UCSD-AML1 (cell line): ENCODE measurements around the gene RAD51B.
"Not testable (repeated sequence)": the region's sequence is repeated elsewhere in the genome, so short reads cannot be mapped to it uniquely, and the experiment has no call there.

Experiments used
- DNase-seq: peaks from one replicate; lab custom pipeline; 2025; ENCODE audit not compliant: unreplicated experiment; lab: John Stamatoyannopoulos, UW

RAD51B gene

GRCh38 chr14:67977434-67978034 lies 158.0 kb downstream of the RAD51B start:
- DNase-seq = no peak

DNA sequence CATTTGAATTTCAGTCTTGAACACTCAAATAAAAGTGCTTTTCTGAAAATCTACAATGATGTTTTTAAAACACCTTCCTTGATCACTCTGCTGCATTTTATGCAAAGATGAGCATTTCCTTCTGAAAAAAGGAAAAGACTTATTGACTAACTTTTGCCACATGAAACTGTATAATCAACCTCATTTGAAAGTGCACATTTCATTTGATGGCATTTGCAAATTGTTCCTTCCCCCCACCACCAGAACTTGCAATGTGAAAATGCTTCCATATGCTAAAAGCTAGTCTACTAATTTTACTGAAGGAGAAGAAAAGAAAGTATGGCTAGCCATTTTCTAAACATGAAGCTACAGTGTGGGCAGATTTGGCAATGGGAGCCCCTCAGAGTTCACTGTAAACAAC lies 159.2 kb downstream of the RAD51B start:
- no peak for DNase-seq

DNA sequence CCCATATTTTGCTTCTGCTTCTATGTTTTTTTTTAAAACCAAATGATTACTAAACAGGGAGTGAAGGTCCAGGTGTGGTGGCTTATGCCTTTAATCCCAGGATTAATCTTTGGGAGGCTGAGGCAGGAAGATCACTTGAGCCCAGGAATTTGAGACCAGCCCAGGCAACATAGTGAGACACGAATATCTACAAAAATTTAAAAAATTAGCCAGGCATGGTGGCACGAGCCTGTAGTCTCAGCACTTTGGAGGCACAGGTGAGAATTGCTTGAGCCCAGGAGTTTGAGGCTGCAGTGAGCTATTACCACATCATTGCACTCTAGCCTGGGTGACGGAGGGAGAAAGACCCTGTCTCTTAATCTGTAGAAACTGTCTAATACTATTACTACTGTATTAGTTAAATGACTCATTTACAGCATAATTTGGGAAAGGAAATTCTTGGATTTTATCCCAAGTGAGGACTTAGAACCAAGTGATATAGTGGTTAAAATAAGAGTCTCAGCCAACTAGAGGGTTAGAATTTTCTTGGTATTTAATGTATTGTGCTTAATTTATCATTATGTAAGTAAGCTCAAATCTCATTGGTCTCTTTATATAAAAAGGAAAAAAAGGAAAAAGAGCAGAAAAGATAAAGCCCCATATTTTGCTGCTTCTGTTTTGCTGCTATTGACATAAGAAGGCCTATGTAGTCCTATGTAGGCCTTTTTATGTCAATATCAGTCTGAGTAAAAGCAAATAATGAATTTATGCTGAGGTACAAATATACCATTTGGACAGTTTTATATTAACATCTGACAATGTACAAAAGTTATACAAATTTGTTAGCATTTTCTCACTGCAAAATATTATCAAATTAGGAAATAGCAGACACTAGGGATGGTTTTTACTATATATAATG lies 163.4 kb downstream of the RAD51B start:
- DNase-seq = no peak

DNA sequence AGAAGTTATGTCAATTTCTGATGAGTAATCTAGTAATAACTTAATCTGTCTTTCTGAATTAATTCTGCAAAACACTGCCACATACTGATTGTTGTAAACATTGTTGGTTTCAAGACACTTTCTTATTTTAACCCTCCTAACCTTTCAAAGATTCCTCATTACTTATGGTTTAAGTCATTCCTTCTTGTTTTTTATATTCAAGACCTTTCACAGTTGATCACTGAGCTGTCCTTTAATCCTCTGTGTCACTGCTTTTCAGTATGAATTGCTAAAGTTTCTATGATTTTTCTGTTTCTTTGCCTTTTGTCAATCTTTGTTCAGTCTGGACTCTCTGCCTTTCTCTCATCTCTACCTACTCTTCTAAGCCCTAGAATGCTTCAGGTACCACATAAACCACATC lies 164.7 kb downstream of the RAD51B start:
- no peak for DNase-seq

GRCh38 chr14:67986131-67986841 lies 166.7 kb downstream of the RAD51B start:
- no peak for DNase-seq

DNA sequence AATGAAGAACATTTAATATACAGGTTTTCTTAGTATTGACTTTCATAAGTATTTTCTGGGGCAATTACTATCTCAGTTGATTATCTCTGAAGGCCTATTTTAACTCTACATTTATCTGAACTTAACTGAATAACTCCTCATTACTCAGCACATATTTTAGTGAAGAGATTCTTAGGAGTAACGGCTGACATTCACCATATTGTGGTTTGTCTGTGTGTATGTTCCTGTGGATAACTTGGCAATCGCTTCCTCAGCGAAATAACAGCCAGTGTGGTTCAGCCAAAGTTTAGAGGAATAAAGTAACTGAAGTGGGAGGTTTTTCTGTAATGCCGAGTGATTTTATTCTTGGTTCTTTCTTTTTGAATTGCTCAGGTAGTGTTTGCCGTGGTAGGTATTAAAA lies 168.0 kb downstream of the RAD51B start:
- DNase-seq = peak; percentile 8

- not testable (repeated sequence) for DNase-seq
Observed at GRCh38 chr14:67988210-67988609, 168.6 kb downstream of the RAD51B start.

- DNase-seq = no peak
Observed at GRCh38 chr14:67990576-67990975, 171.0 kb downstream of the RAD51B start.

GRCh38 chr14:67994531-67994930 lies 175.0 kb downstream of the RAD51B start:
- no peak for DNase-seq

DNA sequence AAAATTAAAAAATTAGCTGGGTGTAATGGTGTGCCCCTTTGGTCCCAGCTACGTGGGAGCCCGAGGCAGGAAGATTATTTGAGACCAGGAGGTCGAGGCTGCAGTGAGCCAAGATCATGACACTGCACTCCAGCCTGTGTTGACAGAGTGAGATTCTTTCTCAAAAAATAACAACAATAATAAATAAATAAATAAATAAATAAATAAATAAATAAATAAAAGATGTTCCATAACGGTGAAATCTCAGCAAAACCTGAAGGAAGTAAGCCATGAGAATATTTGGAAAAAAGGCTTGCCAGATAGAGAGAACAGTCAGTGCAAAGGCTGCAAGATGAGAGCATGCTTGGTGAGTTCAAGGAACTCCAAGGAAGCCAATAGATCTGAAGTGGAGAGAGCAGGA lies 176.7 kb downstream of the RAD51B start:
- no peak for DNase-seq

GRCh38 chr14:67998834-67999233 lies 179.3 kb downstream of the RAD51B start:
- no peak for DNase-seq

DNA sequence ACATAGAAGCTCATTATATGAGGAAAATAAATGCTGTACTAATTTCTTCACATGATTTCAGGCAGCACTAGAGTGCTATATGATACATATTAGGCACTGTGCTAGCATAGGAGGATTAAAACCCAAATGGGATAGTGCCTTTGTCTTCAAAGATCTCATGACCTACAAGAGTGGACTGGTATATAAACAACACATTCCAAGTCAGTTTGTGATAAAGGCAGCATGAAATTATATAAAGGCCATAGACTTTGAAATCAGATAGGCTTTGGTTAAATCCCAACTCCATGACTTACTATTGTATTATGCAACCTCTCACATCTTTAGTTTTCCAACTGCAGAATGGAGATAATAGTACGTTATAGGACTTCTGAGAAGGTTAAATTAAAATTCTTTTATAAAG lies 179.7 kb downstream of the RAD51B start:
- no peak for DNase-seq

- DNase-seq = no peak
Observed at GRCh38 chr14:67999705-68000384, 180.3 kb downstream of the RAD51B start.

DNA sequence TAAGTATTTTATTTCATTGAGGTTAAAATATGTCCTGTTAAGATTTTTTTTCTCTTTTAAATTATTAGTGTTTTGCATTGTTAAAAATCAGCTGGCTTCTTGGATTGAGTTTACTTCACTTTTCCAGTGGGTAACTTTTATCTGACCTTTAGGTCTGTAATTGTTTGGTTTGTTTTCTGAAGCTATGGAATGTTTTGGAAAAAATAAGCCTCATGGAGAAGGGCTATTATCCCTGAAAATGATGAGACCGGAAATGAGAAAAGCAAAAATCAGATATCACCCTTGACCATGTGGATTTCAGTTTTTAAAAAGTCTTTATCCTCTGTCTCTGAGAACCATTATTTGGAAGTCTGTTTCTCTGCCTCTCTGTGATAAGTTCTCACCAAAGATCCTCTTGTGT lies 180.9 kb downstream of the RAD51B start:
- no peak for DNase-seq

DNA sequence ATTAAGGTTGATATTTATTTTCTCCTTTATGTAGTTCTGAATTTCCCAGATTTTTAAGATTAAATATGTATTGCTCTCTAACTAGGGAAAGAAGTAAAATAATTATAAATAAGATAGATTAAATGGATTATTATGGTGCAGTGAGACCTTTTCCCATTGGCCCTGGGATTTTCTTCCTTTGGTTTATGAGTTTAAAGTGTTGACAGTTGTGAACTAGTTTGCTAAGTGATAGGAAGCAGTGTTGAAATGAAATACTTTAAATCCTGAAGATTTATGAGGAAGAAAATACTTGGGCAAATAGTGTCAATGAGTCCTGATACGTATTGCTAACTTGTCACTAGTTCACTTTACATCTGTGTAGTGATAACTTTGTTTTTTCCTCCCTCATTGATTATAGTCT lies 188.9 kb downstream of the RAD51B start:
- no peak for DNase-seq

- DNase-seq = no peak
Observed at GRCh38 chr14:68011406-68012028, 191.9 kb downstream of the RAD51B start.

DNA sequence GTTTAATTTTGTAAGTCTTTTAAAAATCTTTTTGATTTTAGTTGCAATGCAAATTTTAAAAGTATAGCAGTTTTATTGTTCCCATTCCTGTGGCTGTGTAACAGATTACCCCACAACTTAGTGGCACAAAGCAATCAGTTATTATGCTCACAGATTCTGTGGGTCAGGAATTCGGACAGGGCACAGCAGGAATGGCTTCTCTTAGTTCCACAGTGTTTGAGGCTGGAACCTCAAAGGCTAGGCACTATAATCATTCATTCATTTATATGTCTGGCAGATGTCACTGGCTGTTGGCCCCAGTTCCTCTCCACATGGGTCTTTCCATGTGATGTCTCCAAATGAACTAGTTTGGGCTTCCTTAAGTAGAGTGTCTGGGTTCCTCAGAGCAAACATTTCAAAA lies 193.3 kb downstream of the RAD51B start:
- no peak for DNase-seq

DNA sequence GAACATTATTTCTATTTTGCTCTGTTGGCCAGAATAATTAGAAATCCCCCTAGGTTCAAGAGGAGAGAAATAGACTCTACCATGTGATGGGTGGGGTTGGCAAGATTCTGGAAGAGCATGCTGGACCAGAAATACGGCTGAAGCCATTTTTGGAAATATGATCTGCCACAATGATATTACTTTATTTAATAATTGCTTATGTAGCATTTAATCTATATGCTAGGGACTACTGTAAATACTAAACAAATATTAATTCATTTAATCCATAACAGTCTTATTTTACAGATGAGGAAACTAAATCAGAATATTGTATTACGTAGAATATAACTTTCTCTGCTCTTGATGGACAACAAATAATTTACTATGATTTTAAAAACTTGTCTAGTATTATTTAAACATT lies 193.7 kb downstream of the RAD51B start:
- no peak for DNase-seq

DNA sequence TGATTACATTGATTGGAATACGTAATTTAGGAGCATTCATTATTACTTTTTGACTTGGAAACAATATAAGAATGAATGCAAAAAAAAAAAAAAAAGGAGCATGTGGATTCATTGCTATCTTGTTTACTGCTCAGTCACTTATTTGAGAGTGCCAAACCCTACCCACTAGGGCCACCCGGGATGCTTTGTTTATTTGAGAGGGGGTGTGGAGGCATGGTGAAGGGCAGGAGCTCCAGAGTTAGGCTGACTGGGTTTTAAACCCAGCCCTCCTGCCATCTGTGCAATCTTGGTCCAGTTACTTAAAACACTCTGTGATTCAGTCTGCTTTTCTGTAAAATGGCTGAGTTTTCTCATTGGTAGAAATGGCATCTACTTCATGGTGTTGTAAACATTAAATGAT lies 195.2 kb downstream of the RAD51B start:
- no peak for DNase-seq

- no peak for DNase-seq
Observed at GRCh38 chr14:68015356-68016254, 196.0 kb downstream of the RAD51B start.
